HEK293 (cell line): ENCODE results near the gene KRT36.

Experiments used
- CTCF ChIA-PET: fragments of 350-600 bp; formaldehyde crosslinking; extraction: SDS; loops from one replicate; lab custom pipeline; 2021; ENCODE audit warnings: antibody characterized with exemption; lab: Yijun Ruan, JAX
- POLR2A ChIA-PET: fragments of 300-600 bp; formaldehyde crosslinking; extraction: SDS; loops from one replicate; lab custom pipeline; 2020; ENCODE audit warnings: antibody characterized with exemption, inconsistent platforms; lab: Yijun Ruan, JAX
- H3K27ac ChIP-seq: fragments of 200-500 bp; sonication (Bioruptor generic); 2 replicates; pipeline ENCODE4 v1.5.1; 2014; ENCODE audit warnings: low read depth, low read length, control low read depth, inconsistent platforms; ENCODE audit errors: extremely low read depth
- H3K36me3 ChIP-seq, 2 experiments: fragments of 200-500 bp in 1 of 2; sonication (Bioruptor generic) in 1 of 2; 1 replicate in 1 of 2; 2 replicates in 1 of 2; pipeline ENCODE4 v1.5.1; 2014 to 2017; ENCODE audit warnings: inconsistent platforms in 2 of 2, low read length in 2 of 2; ENCODE audit not compliant: control insufficient read depth in 2 of 2, insufficient read depth in 1 of 2
- H3K4me1 ChIP-seq: fragments of 200-500 bp; sonication (Bioruptor generic); 2 replicates; pipeline ENCODE4 v1.5.1; 2014; ENCODE audit warnings: mild to moderate bottlenecking, low read length, inconsistent platforms; ENCODE audit not compliant: control insufficient read depth, insufficient read depth
- H3K4me3 ChIP-seq: 2 replicates; pipeline ENCODE4 v1.5.1; 2011; ENCODE audit warnings: low read depth, mild to moderate bottlenecking, control low read depth, low read length, moderate library complexity
- H3K9me3 ChIP-seq: fragments of 200-500 bp; sonication (Bioruptor generic); 2 replicates; pipeline ENCODE4 v1.5.1; 2014; ENCODE audit warnings: low read depth, low read length, inconsistent platforms; ENCODE audit not compliant: control insufficient read depth, insufficient read depth
- GLI4 ChIP-seq: fragments of 450-650 bp; formaldehyde crosslinking; IDR thresholded peaks from 2 replicates; pipeline ENCODE4 v1.5.1; 2016; ENCODE audit warnings: missing biosample characterization, missing genetic modification characterization
- GLIS1 ChIP-seq: fragments of 450-650 bp; formaldehyde crosslinking; IDR thresholded peaks from 2 replicates; pipeline ENCODE4 v1.5.1; 2016; ENCODE audit warnings: missing biosample characterization, missing genetic modification characterization
- HOXA7 ChIP-seq: sonication (generic); formaldehyde crosslinking; IDR thresholded peaks from 2 replicates; pipeline ENCODE4 v1.8.1; 2022; ENCODE audit warnings: missing genetic modification reagents, borderline replicate concordance
- SP7 ChIP-seq: fragments of 450-650 bp; formaldehyde crosslinking; IDR thresholded peaks from 2 replicates; pipeline ENCODE4 v1.5.1; 2016; ENCODE audit warnings: missing biosample characterization, missing genetic modification characterization
- ZFHX2 ChIP-seq: fragments of 450-650 bp; formaldehyde crosslinking; conservative IDR thresholded peaks from 2 replicates; pipeline ENCODE4 v1.5.1; 2016; ENCODE audit warnings: missing biosample characterization, missing genetic modification characterization
- ZNF133 ChIP-seq: fragments of 450-650 bp; formaldehyde crosslinking; IDR thresholded peaks from 2 replicates; pipeline ENCODE4 v1.5.1; 2016; ENCODE audit warnings: missing biosample characterization, missing genetic modification characterization
- ZNF175 ChIP-seq: fragments of 450-650 bp; formaldehyde crosslinking; IDR thresholded peaks from 2 replicates; pipeline ENCODE4 v1.5.1; 2016; ENCODE audit warnings: missing biosample characterization, missing genetic modification characterization
- ZNF184 ChIP-seq: fragments of 450-650 bp; IDR thresholded peaks from 2 replicates; pipeline ENCODE4 v1.5.1; 2018; ENCODE audit warnings: missing biosample characterization, mild to moderate bottlenecking, missing genetic modification characterization
- ZNF221 ChIP-seq: fragments of 450-650 bp; formaldehyde crosslinking; IDR thresholded peaks from 2 replicates; pipeline ENCODE4 v1.5.1; 2017; ENCODE audit warnings: missing biosample characterization, missing genetic modification characterization, borderline replicate concordance
- ZNF37A ChIP-seq: fragments of 450-650 bp; IDR thresholded peaks from 2 replicates; pipeline ENCODE4 v1.5.1; 2018; ENCODE audit warnings: missing biosample characterization, missing genetic modification characterization
- ZNF426 ChIP-seq: fragments of 450-650 bp; formaldehyde crosslinking; IDR thresholded peaks from 2 replicates; pipeline ENCODE4 v1.5.1; 2017; ENCODE audit warnings: missing biosample characterization, missing genetic modification characterization, mild to moderate bottlenecking, inconsistent platforms, moderate library complexity
- ZNF48 ChIP-seq: fragments of 450-650 bp; formaldehyde crosslinking; IDR thresholded peaks from 2 replicates; pipeline ENCODE4 v1.5.1; 2016; ENCODE audit warnings: missing biosample characterization, missing genetic modification characterization
- ZNF521 ChIP-seq: fragments of 450-650 bp; formaldehyde crosslinking; IDR thresholded peaks from 2 replicates; pipeline ENCODE4 v1.5.1; 2017; ENCODE audit warnings: missing biosample characterization, mild to moderate bottlenecking, missing genetic modification characterization
- ZNF530 ChIP-seq: fragments of 450-650 bp; formaldehyde crosslinking; IDR thresholded peaks from 2 replicates; pipeline ENCODE4 v1.5.1; 2016; ENCODE audit warnings: low read depth, missing biosample characterization, missing genetic modification characterization
- ZNF548 ChIP-seq: fragments of 450-650 bp; formaldehyde crosslinking; IDR thresholded peaks from 2 replicates; pipeline ENCODE4 v1.5.1; 2016; ENCODE audit warnings: missing biosample characterization, missing genetic modification characterization
- ZNF571 ChIP-seq: fragments of 450-650 bp; formaldehyde crosslinking; IDR thresholded peaks from 2 replicates; pipeline ENCODE4 v1.5.0; 2017; ENCODE audit warnings: missing biosample characterization, missing genetic modification characterization
- ZNF76 ChIP-seq: fragments of 450-650 bp; formaldehyde crosslinking; IDR thresholded peaks from 2 replicates; pipeline ENCODE4; 2016; ENCODE audit warnings: low read depth, missing biosample characterization, missing genetic modification characterization, borderline replicate concordance
- ZNF791 ChIP-seq: fragments of 450-650 bp; formaldehyde crosslinking; IDR thresholded peaks from 2 replicates; pipeline ENCODE4 v1.5.1; 2016; ENCODE audit warnings: missing biosample characterization, missing genetic modification characterization
- ZNF792 ChIP-seq: fragments of 450-650 bp; formaldehyde crosslinking; IDR thresholded peaks from 2 replicates; pipeline ENCODE4 v1.5.1; 2016; ENCODE audit warnings: missing biosample characterization, missing genetic modification characterization
- TF ChIP-seq, protein P1 (sequence below): fragments of 450-650 bp; formaldehyde crosslinking; IDR thresholded peaks from 2 replicates; pipeline ENCODE4 v1.5.1; 2016; ENCODE audit warnings: missing biosample characterization, missing genetic modification characterization
- TF ChIP-seq, protein P2 (sequence below): fragments of 450-650 bp; formaldehyde crosslinking; IDR thresholded peaks from 2 replicates; pipeline ENCODE4 v1.5.1; 2017; ENCODE audit warnings: missing biosample characterization, missing genetic modification characterization
- TF ChIP-seq, protein P3 (sequence below): fragments of 450-650 bp; formaldehyde crosslinking; IDR thresholded peaks from 2 replicates; pipeline ENCODE4 v1.5.1; 2016; ENCODE audit warnings: missing biosample characterization, missing genetic modification characterization
- TF ChIP-seq, protein P4 (sequence below): fragments of 450-650 bp; formaldehyde crosslinking; IDR thresholded peaks from 2 replicates; pipeline ENCODE4 v1.5.1; 2017; ENCODE audit warnings: missing biosample characterization, missing genetic modification characterization
- TF ChIP-seq, protein P5 (sequence below): fragments of 450-650 bp; formaldehyde crosslinking; IDR thresholded peaks from 2 replicates; pipeline ENCODE4; 2016; ENCODE audit warnings: missing biosample characterization, missing genetic modification characterization
- TF ChIP-seq, protein P6 (sequence below): fragments of 450-650 bp; formaldehyde crosslinking; IDR thresholded peaks from 2 replicates; pipeline ENCODE4 v1.5.1; 2016; ENCODE audit warnings: missing biosample characterization, missing genetic modification characterization, low read depth
- TF ChIP-seq, protein P7 (sequence below): fragments of 450-650 bp; formaldehyde crosslinking; optimal IDR thresholded peaks from 2 replicates; pipeline ENCODE3; 2016; ENCODE audit warnings: missing biosample characterization, mild to moderate bottlenecking, missing genetic modification characterization

Gene KRT36

DNA sequence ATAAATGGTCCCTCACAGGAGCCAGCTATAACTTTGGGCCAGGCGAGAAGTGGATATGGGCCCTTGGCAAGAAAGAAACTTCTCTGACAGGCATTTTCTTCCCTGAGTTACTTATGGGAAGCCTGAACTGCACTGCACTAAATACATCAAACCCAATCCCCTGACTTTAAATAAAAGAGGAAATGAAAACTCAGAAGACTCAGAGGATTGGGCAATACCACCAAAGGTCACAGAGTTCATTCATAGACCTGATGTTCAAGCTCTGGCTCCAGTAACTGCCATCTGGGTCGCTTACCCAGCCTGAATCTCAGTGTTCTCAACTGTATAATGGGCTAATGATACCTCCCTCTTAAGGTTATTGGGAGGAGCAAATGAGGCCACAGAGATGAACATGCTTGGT lies 9.6 kb downstream of the KRT36 start:
- Histone ChIP-seq H3K36me3 (no peaks in the 10 kb centered on the region), H3K4me1 (no peaks in the 10 kb centered on the region), H3K9me3 (no peaks in the 10 kb centered on the region)
- CTCF ChIA-PET, result interaction anchor here (0.6 to 1.6 kb wide), 4 partner anchors 69 to 183 kb away, joined by 3 to 7 read pairs (median 4); no protein-coding TSS in a partner anchor
- POLR2A ChIA-PET, result no interaction called here
- TF ChIP-seq ZNF426 (tag by site-specific recombination) (no peak), ZNF184 (tag by site-specific recombination) (no peak), ZNF571 (no peak), ZNF76 (no peak), ZNF175 (tag by site-specific recombination) (no peak), GLIS1 (tag by site-specific recombination) (no peak), ZNF37A (no peak), ZNF530 (tag by site-specific recombination) (no peak), SP7 (tag by site-specific recombination) (no peak), ZNF521 (tag by site-specific recombination) (no peak)
- TF ChIP-seq, protein P1, sequence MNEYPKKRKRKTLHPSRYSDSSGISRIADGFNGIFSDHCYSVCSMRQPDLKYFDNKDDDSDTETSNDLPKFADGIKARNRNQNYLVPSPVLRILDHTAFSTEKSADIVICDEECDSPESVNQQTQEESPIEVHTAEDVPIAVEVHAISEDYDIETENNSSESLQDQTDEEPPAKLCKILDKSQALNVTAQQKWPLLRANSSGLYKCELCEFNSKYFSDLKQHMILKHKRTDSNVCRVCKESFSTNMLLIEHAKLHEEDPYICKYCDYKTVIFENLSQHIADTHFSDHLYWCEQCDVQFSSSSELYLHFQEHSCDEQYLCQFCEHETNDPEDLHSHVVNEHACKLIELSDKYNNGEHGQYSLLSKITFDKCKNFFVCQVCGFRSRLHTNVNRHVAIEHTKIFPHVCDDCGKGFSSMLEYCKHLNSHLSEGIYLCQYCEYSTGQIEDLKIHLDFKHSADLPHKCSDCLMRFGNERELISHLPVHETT (tag by site-specific recombination), result no peak
- TF ChIP-seq, protein P2, sequence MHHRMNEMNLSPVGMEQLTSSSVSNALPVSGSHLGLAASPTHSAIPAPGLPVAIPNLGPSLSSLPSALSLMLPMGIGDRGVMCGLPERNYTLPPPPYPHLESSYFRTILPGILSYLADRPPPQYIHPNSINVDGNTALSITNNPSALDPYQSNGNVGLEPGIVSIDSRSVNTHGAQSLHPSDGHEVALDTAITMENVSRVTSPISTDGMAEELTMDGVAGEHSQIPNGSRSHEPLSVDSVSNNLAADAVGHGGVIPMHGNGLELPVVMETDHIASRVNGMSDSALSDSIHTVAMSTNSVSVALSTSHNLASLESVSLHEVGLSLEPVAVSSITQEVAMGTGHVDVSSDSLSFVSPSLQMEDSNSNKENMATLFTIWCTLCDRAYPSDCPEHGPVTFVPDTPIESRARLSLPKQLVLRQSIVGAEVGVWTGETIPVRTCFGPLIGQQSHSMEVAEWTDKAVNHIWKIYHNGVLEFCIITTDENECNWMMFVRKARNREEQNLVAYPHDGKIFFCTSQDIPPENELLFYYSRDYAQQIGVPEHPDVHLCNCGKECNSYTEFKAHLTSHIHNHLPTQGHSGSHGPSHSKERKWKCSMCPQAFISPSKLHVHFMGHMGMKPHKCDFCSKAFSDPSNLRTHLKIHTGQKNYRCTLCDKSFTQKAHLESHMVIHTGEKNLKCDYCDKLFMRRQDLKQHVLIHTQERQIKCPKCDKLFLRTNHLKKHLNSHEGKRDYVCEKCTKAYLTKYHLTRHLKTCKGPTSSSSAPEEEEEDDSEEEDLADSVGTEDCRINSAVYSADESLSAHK (tag by site-specific recombination), result no peak
- TF ChIP-seq, protein P3, sequence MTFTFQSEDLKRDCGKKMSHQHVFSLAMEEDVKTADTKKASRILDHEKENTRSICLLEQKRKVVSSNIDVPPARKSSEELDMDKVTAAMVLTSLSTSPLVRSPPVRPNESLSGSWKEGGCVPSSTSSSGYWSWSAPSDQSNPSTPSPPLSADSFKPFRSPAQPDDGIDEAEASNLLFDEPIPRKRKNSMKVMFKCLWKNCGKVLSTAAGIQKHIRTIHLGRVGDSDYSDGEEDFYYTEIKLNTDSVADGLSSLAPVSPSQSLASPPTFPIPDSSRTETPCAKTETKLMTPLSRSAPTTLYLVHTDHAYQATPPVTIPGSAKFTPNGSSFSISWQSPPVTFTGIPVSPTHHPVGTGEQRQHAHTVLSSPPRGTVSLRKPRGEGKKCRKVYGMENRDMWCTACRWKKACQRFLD, result no peak
- TF ChIP-seq, protein P4, sequence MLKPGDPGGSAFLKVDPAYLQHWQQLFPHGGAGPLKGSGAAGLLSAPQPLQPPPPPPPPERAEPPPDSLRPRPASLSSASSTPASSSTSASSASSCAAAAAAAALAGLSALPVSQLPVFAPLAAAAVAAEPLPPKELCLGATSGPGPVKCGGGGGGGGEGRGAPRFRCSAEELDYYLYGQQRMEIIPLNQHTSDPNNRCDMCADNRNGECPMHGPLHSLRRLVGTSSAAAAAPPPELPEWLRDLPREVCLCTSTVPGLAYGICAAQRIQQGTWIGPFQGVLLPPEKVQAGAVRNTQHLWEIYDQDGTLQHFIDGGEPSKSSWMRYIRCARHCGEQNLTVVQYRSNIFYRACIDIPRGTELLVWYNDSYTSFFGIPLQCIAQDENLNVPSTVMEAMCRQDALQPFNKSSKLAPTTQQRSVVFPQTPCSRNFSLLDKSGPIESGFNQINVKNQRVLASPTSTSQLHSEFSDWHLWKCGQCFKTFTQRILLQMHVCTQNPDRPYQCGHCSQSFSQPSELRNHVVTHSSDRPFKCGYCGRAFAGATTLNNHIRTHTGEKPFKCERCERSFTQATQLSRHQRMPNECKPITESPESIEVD (tag by site-specific recombination), result no peak
- TF ChIP-seq, protein P5, sequence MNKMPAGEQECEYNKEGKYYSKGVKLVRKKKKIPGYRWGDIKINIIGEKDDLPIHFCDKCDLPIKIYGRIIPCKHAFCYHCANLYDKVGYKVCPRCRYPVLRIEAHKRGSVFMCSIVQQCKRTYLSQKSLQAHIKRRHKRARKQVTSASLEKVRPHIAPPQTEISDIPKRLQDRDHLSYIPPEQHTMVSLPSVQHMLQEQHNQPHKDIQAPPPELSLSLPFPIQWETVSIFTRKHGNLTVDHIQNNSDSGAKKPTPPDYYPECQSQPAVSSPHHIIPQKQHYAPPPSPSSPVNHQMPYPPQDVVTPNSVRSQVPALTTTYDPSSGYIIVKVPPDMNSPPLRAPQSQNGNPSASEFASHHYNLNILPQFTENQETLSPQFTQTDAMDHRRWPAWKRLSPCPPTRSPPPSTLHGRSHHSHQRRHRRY (tag by site-specific recombination), result no peak
- TF ChIP-seq, all 188 proteins: peak for 0
- H3K4me3 ChIP-seq, result no peak overlapping the region
- no peak overlapping the region for H3K27ac ChIP-seq

DNA sequence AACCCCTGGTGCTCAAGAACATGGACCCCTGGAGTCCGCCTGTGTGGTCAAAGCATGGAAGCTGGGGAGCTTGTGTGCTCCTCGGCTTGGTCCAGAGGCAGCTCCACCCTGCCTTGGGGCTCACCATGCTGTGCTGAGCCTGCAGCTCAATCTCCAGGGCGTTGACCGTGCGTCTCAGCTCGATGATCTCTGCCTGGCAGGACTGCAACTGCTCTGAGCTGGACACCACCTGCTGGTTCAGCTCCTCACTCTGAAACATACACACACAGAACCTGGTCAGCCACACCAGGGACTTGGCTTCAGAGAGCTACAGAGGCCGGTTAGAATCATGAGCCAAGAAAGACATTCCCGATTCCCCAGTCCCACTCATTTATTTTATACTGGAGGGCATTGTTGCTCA lies 11.5 kb downstream of the KRT36 start:
- POLR2A ChIA-PET, result no interaction called here
- TF ChIP-seq HOXA7 (CRISPR knock-in tag), result no peak
- TF ChIP-seq ZNF133, result no peak
- TF ChIP-seq, protein P6, sequence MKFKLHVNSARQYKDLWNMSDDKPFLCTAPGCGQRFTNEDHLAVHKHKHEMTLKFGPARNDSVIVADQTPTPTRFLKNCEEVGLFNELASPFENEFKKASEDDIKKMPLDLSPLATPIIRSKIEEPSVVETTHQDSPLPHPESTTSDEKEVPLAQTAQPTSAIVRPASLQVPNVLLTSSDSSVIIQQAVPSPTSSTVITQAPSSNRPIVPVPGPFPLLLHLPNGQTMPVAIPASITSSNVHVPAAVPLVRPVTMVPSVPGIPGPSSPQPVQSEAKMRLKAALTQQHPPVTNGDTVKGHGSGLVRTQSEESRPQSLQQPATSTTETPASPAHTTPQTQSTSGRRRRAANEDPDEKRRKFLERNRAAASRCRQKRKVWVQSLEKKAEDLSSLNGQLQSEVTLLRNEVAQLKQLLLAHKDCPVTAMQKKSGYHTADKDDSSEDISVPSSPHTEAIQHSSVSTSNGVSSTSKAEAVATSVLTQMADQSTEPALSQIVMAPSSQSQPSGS, result no peak
- no peak for TF ChIP-seq ZFHX2 (tag by site-specific recombination)
- TF ChIP-seq ZNF792 (tag by site-specific recombination), result no peak
- TF ChIP-seq ZNF548 (tag by site-specific recombination), result no peak
- no peak for TF ChIP-seq ZNF221 (tag by site-specific recombination)
- TF ChIP-seq, protein P7, sequence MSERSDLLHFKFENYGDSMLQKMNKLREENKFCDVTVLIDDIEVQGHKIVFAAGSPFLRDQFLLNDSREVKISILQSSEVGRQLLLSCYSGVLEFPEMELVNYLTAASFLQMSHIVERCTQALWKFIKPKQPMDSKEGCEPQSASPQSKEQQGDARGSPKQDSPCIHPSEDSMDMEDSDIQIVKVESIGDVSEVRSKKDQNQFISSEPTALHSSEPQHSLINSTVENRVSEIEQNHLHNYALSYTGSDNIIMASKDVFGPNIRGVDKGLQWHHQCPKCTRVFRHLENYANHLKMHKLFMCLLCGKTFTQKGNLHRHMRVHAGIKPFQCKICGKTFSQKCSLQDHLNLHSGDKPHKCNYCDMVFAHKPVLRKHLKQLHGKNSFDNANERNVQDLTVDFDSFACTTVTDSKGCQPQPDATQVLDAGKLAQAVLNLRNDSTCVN (tag by site-specific recombination), result no peak
- no peak for TF ChIP-seq ZNF48 (tag by site-specific recombination)
- TF ChIP-seq GLI4 (tag by site-specific recombination), result no peak
- no peak for TF ChIP-seq ZNF791 (tag by site-specific recombination)
- CTCF ChIA-PET, result interaction anchor here (0.6 kb wide), 1 partner anchor 49 kb away, joined by 3 read pairs; no protein-coding TSS in a partner anchor

More for the DNA sequence above, 11.5 kb downstream of the KRT36 start:
- Histone ChIP-seq H3K4me1 (no peaks in the 10 kb centered on the region), H3K9me3 (no peaks in the 10 kb centered on the region), H3K4me3 (no peak overlapping the region), H3K36me3 (no peaks in the 10 kb centered on the region), H3K27ac (no peak overlapping the region)
